OCI-LY7 (cell line): ENCODE results near the gene PPHLN1.

ENCODE experiments used
- CTCF ChIP-seq: fragments of 200-600 bp; sonication (generic); conservative IDR thresholded peaks from 2 replicates; pipeline ENCODE4 v1.5.1; 2014; ENCODE audit warnings: mild to moderate bottlenecking, antibody characterized with exemption, low read length, moderate library complexity, mixed read lengths
- EZH2phosphoT487 ChIP-seq: fragments of 200-600 bp; sonication (generic); IDR thresholded peaks from 2 replicates; pipeline ENCODE4 v1.6.1; 2018; ENCODE audit warnings: low read depth, borderline replicate concordance, mild to moderate bottlenecking, mixed run types, antibody characterized with exemption, low read length, moderate library complexity, mixed read lengths

- TF ChIP-seq EZH2phosphoT487 (no peak), CTCF (no peak)
Measured at GRCh38 chr12:42326541-42327226, 717 bp downstream of the PPHLN1 start.
